SU-DHL-6 (cell line): ENCODE results near the gene PDZK1.

Source experiments
- H2AFZ ChIP-seq: fragments of 200-600 bp; sonication (generic); 2 replicates; pipeline ENCODE4 v1.6.1; 2014; ENCODE audit warnings: low read depth, mild to moderate bottlenecking, moderate library complexity, mixed read lengths, antibody characterized with exemption, low read length; ENCODE audit not compliant: severe bottlenecking
- H3F3A ChIP-seq: fragments of 200-600 bp; shearing (Covaris generic); 2 replicates; pipeline ENCODE4 v1.6.0; 2016; ENCODE audit warnings: antibody characterized with exemption, mild to moderate bottlenecking; ENCODE audit not compliant: insufficient read depth
- H3K27ac ChIP-seq: fragments of 200-600 bp; sonication (generic); 2 replicates; pipeline ENCODE4 v1.5.1; 2016; ENCODE audit warnings: low read depth, mild to moderate bottlenecking, low read length, moderate library complexity, mixed read lengths
- H3K27me3 ChIP-seq: fragments of 200-600 bp; sonication (generic), shearing (Covaris generic); 2 replicates; pipeline ENCODE4 v1.6.0; 2014; ENCODE audit warnings: mild to moderate bottlenecking, low read length
- H3K36me3 ChIP-seq: fragments of 200-600 bp; sonication (generic); 2 replicates; pipeline ENCODE4 v1.6.1; 2014; ENCODE audit warnings: mild to moderate bottlenecking, low read length, mixed read lengths
- H3K4me2 ChIP-seq: fragments of 300-600, 200-600 bp; shearing (Covaris generic), sonication (generic); 2 replicates; pipeline ENCODE4 v1.6.0; 2014; ENCODE audit warnings: low read length, low read depth, mild to moderate bottlenecking; ENCODE audit not compliant: poor library complexity, severe bottlenecking
- H3K4me3 ChIP-seq: fragments of 200-600 bp; sonication (generic); 2 replicates; pipeline ENCODE4 v1.5.1; 2014; ENCODE audit warnings: antibody characterized with exemption, low read length, mild to moderate bottlenecking, mixed read lengths; ENCODE audit not compliant: insufficient read depth, poor library complexity, severe bottlenecking
- H3K79me2 ChIP-seq: fragments of 200-600 bp; sonication (generic); 2 replicates; pipeline ENCODE4 v1.6.1; 2014; ENCODE audit warnings: mild to moderate bottlenecking, low read length, moderate library complexity; ENCODE audit not compliant: insufficient read depth
- H3K9ac ChIP-seq: fragments of 200-600 bp; sonication (generic); 2 replicates; pipeline ENCODE4 v1.7.0; 2014; ENCODE audit warnings: mild to moderate bottlenecking, low read length
- H3K9me2 ChIP-seq: fragments of 200-600 bp; sonication (generic); replicated peaks from 2 replicates; pipeline ENCODE4 v1.6.1; 2014; ENCODE audit warnings: low read length; ENCODE audit not compliant: insufficient read depth
- H3K9me3 ChIP-seq: fragments of 200-600 bp; sonication (generic); 2 replicates; pipeline ENCODE4 v1.6.1; 2014; ENCODE audit warnings: low read length, mixed read lengths; ENCODE audit not compliant: insufficient read depth
- H4K20me1 ChIP-seq: fragments of 200-600 bp; sonication (generic); 2 replicates; pipeline ENCODE4 v1.6.1; 2014; ENCODE audit warnings: low read depth, mild to moderate bottlenecking, antibody characterized with exemption, low read length, moderate library complexity, mixed read lengths
- CTCF ChIP-seq: fragments of 200-600 bp; sonication (generic); IDR thresholded peaks from one replicate; pipeline ENCODE4 v1.5.1; 2017; ENCODE audit warnings: antibody characterized with exemption, mild to moderate bottlenecking, low read length, moderate library complexity; ENCODE audit not compliant: insufficient read depth, poor library complexity, severe bottlenecking
- EZH2phosphoT487 ChIP-seq: fragments of 200-600 bp; sonication (generic), shearing (Covaris generic); conservative IDR thresholded peaks from 2 replicates; pipeline ENCODE4 v1.6.1; 2018; ENCODE audit warnings: mild to moderate bottlenecking, antibody characterized with exemption, low read length, moderate library complexity, mixed read lengths

Gene PDZK1

GRCh38 chr1:145690587-145691558 lies 16.3 kb downstream of the PDZK1 start:
- H3K79me2 ChIP-seq: no peaks in the 10 kb centered on the region
- no peaks in the 10 kb centered on the region for H3K27me3 ChIP-seq
- no peaks in the 10 kb centered on the region for H4K20me1 ChIP-seq
- H3K36me3 ChIP-seq: no peaks in the 10 kb centered on the region
- TF ChIP-seq EZH2phosphoT487 (no peak), CTCF (no peak)
- H3K9me2 ChIP-seq: no peaks in the 10 kb centered on the region
- H2AFZ ChIP-seq: no peak overlapping the region
- no peaks in the 10 kb centered on the region for H3K9me3 ChIP-seq
- H3K4me3 ChIP-seq: no peak overlapping the region
- H3K27ac ChIP-seq: no peak overlapping the region
- no peak overlapping the region for H3K9ac ChIP-seq
- H3F3A ChIP-seq: no peaks in the 10 kb centered on the region
- H3K4me2 ChIP-seq: no peak overlapping the region

DNA sequence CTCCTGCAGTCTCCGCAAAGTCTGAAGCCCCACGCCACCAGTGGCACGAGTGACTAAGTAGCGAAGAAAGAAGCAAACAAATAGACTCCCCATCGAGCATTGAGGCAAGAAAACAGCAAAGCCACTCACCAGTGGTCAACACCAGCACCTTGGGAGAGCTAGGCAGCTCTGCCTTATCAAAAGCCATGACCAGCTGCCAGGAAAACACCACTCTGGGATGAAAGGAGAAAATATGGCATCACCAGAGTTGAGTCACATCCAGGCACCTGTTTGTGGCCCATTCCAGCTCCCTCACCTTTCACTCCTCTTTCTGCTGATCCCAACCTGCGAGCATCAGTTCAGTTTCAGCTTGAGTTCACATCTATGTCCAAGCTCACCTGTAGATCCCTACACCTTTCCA lies 17.2 kb downstream of the PDZK1 start:
- no peak for TF ChIP-seq EZH2phosphoT487
- TF ChIP-seq CTCF: no peak
- no peaks in the 10 kb centered on the region for H3K79me2 ChIP-seq
- no peaks in the 10 kb centered on the region for H3K27me3 ChIP-seq
- no peak overlapping the region for H3K4me3 ChIP-seq
- H2AFZ ChIP-seq: no peak overlapping the region
- no peak overlapping the region for H3K4me2 ChIP-seq
- no peaks in the 10 kb centered on the region for H3K9me2 ChIP-seq
- H3K9me3 ChIP-seq: no peaks in the 10 kb centered on the region
- H3K36me3 ChIP-seq: no peaks in the 10 kb centered on the region
- H3K9ac ChIP-seq: no peak overlapping the region
- H3F3A ChIP-seq: no peaks in the 10 kb centered on the region
- no peak overlapping the region for H3K27ac ChIP-seq
- no peaks in the 10 kb centered on the region for H4K20me1 ChIP-seq

GRCh38 chr1:145688924-145689323 lies 18.2 kb downstream of the PDZK1 start:
- Histone ChIP-seq H3K9me2 (no peaks in the 10 kb centered on the region), H3K36me3 (no peaks in the 10 kb centered on the region), H2AFZ (no peak overlapping the region), H3K9me3 (no peaks in the 10 kb centered on the region), H3F3A (no peaks in the 10 kb centered on the region), H3K9ac (no peak overlapping the region), H3K79me2 (no peaks in the 10 kb centered on the region), H3K4me2 (no peak overlapping the region), H3K4me3 (no peak overlapping the region), H3K27me3 (no peaks in the 10 kb centered on the region), H4K20me1 (no peaks in the 10 kb centered on the region), H3K27ac (no peak overlapping the region)
- TF ChIP-seq CTCF (no peak), EZH2phosphoT487 (no peak)
